ENCODE data around the gene TXN.

GRCh38 chr9:110260911-110261310 is 4.6 kb upstream of the TXN start:
- no peak for TF ChIP-seq GATA2 (IDR thresholded peaks at IDR 0.05; ENCODE audit: low read depth, low read length)
- TF ChIP-seq GATA3 (IDR thresholded peaks at IDR 0.05; ENCODE audit: low read depth, low read length): no peak
